ENCODE measurements around the gene LARP1.
A peak's percentile ranks its signal among the peaks of the same experiment; 100 is the strongest.

LARP1 gene

GRCh38 chr5:154857530-154858296 is 102.5 kb downstream of the LARP1 start:
- peak overlapping the region; percentile 62 to 69 for H3K4me3 ChIP-seq (replicated peaks in 1 of 2; ENCODE audit: low read depth in 2 of 2, low read length in 2 of 2)
- TF ChIP-seq CTCF (IDR thresholded peaks at IDR 0.05; ENCODE audit: low read depth, low read length), result peak; percentile 9
- peak; percentile 98 for DNase-seq (ENCODE audit: low read depth in 2 of 2)

- no peak for TF ChIP-seq CTCF (IDR thresholded peaks at IDR 0.05; ENCODE audit: low read depth, low read length)
- peak within 1 kb of the TSS; percentile 62 to 69 for H3K4me3 ChIP-seq (replicated peaks in 1 of 2; ENCODE audit: low read depth in 2 of 2, low read length in 2 of 2)
- peak; percentile 98 to 99 for DNase-seq (ENCODE audit: low read depth in 2 of 2)
These were observed 103.3 kb downstream of the LARP1 start, which contains the start of gene CNOT8 for GRCh38 chr5:154858297-154858971. TSS of gene CNOT8 (plus strand) at chr5:154858627. CDS start at chr5:154863279, 4,652 bp downstream.

GRCh38 chr5:154858972-154859871 is 104.0 kb downstream of the LARP1 start:
- TF ChIP-seq CTCF (IDR thresholded peaks at IDR 0.05; ENCODE audit: low read depth, low read length), result no peak
- peak; percentile 7 to 28 for DNase-seq (ENCODE audit: low read depth in 2 of 2)
- H3K4me3 ChIP-seq (replicated peaks in 1 of 2; ENCODE audit: low read depth in 2 of 2, low read length in 2 of 2), result peak overlapping the region; percentile 62 to 69

GRCh38 chr5:154860123-154860522 is 104.9 kb downstream of the LARP1 start:
- TF ChIP-seq CTCF (IDR thresholded peaks at IDR 0.05; ENCODE audit: low read depth, low read length), result no peak
- DNase-seq (ENCODE audit: low read depth in 2 of 2), result peak; percentile 68 to 78
- peak overlapping the region; percentile 62 to 69 for H3K4me3 ChIP-seq (replicated peaks in 1 of 2; ENCODE audit: low read depth in 2 of 2, low read length in 2 of 2)

GRCh38 chr5:154860765-154861164 is 105.6 kb downstream of the LARP1 start:
- TF ChIP-seq CTCF (IDR thresholded peaks at IDR 0.05; ENCODE audit: low read depth, low read length), result no peak
- no peak for DNase-seq (ENCODE audit: low read depth in 2 of 2)
- H3K4me3 ChIP-seq (replicated peaks in 1 of 2; ENCODE audit: low read depth in 2 of 2, low read length in 2 of 2), result peak overlapping the region in 1 of 2 donors; percentile 69

- no peak for DNase-seq (ENCODE audit: low read depth in 2 of 2)
- TF ChIP-seq CTCF (IDR thresholded peaks at IDR 0.05; ENCODE audit: low read depth, low read length), result no peak
- H3K4me3 ChIP-seq (replicated peaks in 1 of 2; ENCODE audit: low read depth in 2 of 2, low read length in 2 of 2), result no peak overlapping the region
These were observed 106.8 kb downstream of the LARP1 start for GRCh38 chr5:154861946-154862345.
